ENCODE results near the gene ZNF444.

Gene ZNF444

DNA sequence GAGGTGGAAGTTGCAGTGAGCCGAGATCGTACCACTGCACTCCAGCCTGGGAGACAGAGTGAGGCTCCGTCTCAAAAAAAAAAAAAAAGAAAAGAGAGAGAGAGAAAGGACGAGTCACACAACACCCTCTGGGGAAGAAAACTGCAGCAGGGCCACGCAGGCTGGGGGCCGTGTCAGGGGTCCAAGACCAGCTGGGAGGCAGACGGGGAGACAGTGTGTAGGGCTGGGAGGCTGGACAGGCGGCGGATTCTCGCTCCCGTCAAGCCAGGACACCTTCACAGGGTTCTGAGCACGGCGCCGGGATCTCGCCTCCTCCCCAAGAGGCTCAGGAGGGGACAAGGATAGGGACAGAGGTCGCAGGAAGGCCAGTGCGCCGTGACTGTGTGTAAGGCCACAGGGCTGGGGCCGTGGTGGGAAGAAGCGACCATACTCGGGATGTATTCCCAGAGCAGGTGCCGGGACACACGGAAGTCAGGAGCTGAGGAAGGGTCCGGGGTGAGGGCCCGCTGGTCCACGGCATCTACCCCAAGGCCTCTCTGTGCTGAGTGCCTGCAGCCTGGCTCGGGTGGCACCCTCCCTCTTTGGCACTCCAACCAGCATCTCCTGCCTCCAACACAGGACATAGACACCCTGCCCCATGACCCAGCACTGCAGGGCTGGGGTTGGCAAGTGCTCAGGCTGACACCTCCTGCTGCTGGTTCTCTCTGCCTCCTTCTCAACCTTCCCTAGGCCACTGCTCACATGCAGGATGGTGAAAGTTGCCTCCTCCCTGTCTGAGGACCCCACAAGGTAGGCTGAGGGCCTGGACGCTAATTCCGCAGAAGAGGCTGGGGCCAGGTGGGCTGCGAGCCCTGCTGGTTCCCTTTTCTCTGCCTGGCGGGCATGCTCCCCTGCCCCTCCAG is 41.2 kb upstream of the ZNF444 start:
- Histone ChIP-seq H3K9me2 (replicated peaks; ENCODE audit: insufficient read depth, low read length) (no peaks in the 10 kb centered on the region), H3F3A (ENCODE audit: insufficient read depth) (no peaks in the 10 kb centered on the region), H2AFZ (ENCODE audit: low read depth, low read length, severe bottlenecking) (no peak overlapping the region), H3K4me3 (ENCODE audit: insufficient read depth, low read length, poor library complexity, severe bottlenecking) (no peak overlapping the region), H4K20me1 (ENCODE audit: low read depth, low read length) (peaks cover 3% of the 10 kb centered on the region; the same call in 1 of the 2 replicates), H3K27me3 (ENCODE audit: low read length) (no peaks in the 10 kb centered on the region), H3K36me3 (ENCODE audit: low read length) (no peaks in the 10 kb centered on the region), H3K27ac (ENCODE audit: low read depth, low read length) (no peak overlapping the region), H3K9ac (ENCODE audit: low read length) (no peak overlapping the region), H3K79me2 (ENCODE audit: insufficient read depth, low read length) (peaks cover 29% of the 10 kb centered on the region), H3K4me2 (ENCODE audit: low read depth, low read length, poor library complexity, severe bottlenecking) (no peak overlapping the region), H3K9me3 (ENCODE audit: insufficient read depth, low read length) (no peaks in the 10 kb centered on the region)
- no peak for TF ChIP-seq EZH2phosphoT487 (conservative IDR thresholded peaks at IDR 0.05; ENCODE audit: low read length)
- no peak for TF ChIP-seq CTCF (IDR thresholded peaks at IDR 0.05; ENCODE audit: insufficient read depth, low read length, poor library complexity, severe bottlenecking)

GRCh38 chr19:56101095-56101494 is 40.0 kb upstream of the ZNF444 start:
- Histone ChIP-seq H3K27me3 (ENCODE audit: low read length) (no peaks in the 10 kb centered on the region), H2AFZ (ENCODE audit: low read depth, low read length, severe bottlenecking) (no peak overlapping the region), H3F3A (ENCODE audit: insufficient read depth) (no peaks in the 10 kb centered on the region), H3K27ac (ENCODE audit: low read depth, low read length) (no peak overlapping the region), H4K20me1 (ENCODE audit: low read depth, low read length) (peaks cover 6% of the 10 kb centered on the region; the same call in 1 of the 2 replicates), H3K79me2 (ENCODE audit: insufficient read depth, low read length) (peaks cover 40% of the 10 kb centered on the region), H3K4me3 (ENCODE audit: insufficient read depth, low read length, poor library complexity, severe bottlenecking) (no peak overlapping the region), H3K9ac (ENCODE audit: low read length) (no peak overlapping the region), H3K4me2 (ENCODE audit: low read depth, low read length, poor library complexity, severe bottlenecking) (no peak overlapping the region), H3K36me3 (ENCODE audit: low read length) (no peaks in the 10 kb centered on the region), H3K9me2 (replicated peaks; ENCODE audit: insufficient read depth, low read length) (no peaks in the 10 kb centered on the region), H3K9me3 (ENCODE audit: insufficient read depth, low read length) (no peaks in the 10 kb centered on the region)
- TF ChIP-seq EZH2phosphoT487 (conservative IDR thresholded peaks at IDR 0.05; ENCODE audit: low read length) (no peak), CTCF (IDR thresholded peaks at IDR 0.05; ENCODE audit: insufficient read depth, low read length, poor library complexity, severe bottlenecking) (no peak)

DNA sequence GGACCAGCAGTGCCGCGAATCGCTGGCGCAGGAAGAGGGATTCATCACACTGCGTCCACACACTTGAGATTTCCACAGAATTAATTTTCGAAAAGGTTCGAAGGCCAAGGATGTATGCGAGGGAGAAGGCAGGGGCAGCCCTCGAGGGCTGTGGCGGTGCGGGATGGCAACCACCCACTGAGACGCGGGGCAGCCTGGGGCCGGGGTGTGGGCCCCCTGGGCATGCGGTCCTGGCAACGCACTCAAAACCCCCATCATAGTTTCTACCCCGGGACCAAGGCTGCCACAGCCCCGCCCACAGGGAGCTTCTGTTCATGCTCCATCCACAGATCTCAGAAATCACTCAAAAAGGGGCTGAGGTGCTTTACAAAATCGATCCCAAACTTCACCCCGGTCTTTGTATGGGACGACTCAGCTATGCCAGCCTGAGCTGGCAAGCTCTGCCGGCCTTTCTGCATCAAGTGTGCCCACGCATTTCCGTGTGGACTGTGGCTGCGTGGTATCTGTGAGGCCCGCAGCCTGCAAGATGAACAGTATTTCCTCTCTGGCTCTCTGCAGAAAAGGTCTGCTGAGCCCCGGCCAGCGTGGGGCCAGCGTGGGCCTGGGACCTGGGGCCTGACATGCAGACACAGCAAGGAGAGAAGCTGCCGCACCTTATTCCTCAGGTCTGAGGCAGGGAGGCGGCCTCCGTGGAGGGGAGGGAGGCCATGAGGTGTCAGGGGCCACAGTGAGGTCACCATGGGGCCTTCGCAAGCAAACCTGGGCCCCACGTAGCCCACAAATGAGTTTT is 39.1 kb upstream of the ZNF444 start:
- H3K4me2 ChIP-seq (ENCODE audit: low read depth, low read length, poor library complexity, severe bottlenecking) = no peak overlapping the region
- TF ChIP-seq CTCF (IDR thresholded peaks at IDR 0.05; ENCODE audit: insufficient read depth, low read length, poor library complexity, severe bottlenecking) (no peak), EZH2phosphoT487 (conservative IDR thresholded peaks at IDR 0.05; ENCODE audit: low read length) (no peak)
- no peak overlapping the region for H3K9ac ChIP-seq (ENCODE audit: low read length)

More for the DNA sequence above, 39.1 kb upstream of the ZNF444 start:
- Histone ChIP-seq H3F3A (ENCODE audit: insufficient read depth) (no peaks in the 10 kb centered on the region), H3K27ac (ENCODE audit: low read depth, low read length) (no peak overlapping the region), H3K36me3 (ENCODE audit: low read length) (no peaks in the 10 kb centered on the region), H2AFZ (ENCODE audit: low read depth, low read length, severe bottlenecking) (no peak overlapping the region), H3K4me3 (ENCODE audit: insufficient read depth, low read length, poor library complexity, severe bottlenecking) (no peak overlapping the region), H4K20me1 (ENCODE audit: low read depth, low read length) (peaks cover 6% of the 10 kb centered on the region; the same call in 1 of the 2 replicates), H3K9me3 (ENCODE audit: insufficient read depth, low read length) (no peaks in the 10 kb centered on the region), H3K27me3 (ENCODE audit: low read length) (no peaks in the 10 kb centered on the region), H3K9me2 (replicated peaks; ENCODE audit: insufficient read depth, low read length) (no peaks in the 10 kb centered on the region), H3K79me2 (ENCODE audit: insufficient read depth, low read length) (peaks cover 48% of the 10 kb centered on the region)

All from SU-DHL-6 (cell line).